Activated naive CD8-positive, alpha-beta T cell treated with anti-CD3 and anti-CD28 coated beads, Interleukin-2, amount 10 ng/mL, durations not matched to agents 7 days and 5 days (primary cell): ENCODE measurements around the gene HES4. TPM values are rescaled to one million over a fixed set of nuclear protein-coding genes. Genes with fewer than 3 reads are reported as not detected.
"Not testable (repeated sequence)": the region's sequence is repeated elsewhere in the genome, so short reads cannot be mapped to it uniquely, and the experiment has no call there.

ENCODE experiments used
- ATAC-seq: fragments of 150-1000 bp; cut with Tn5 transposase; one replicate; pipeline ENCODE4 v1.10.0; 2021; ENCODE audit warnings: low read depth, moderate library complexity
- POLR2A ChIA-PET: fragments of 350-600 bp; sonication (Branson Sonifier 250); formaldehyde crosslinking; loops from one replicate; lab custom pipeline; 2021; ENCODE audit warnings: antibody characterized with exemption; lab: Charles Lee
- DNase-seq: peaks from one replicate; pipeline ENCODE4 v3.0.0; 2021
- H3K27ac Mint-ChIP-seq: one replicate; pipeline ENCODE4 v1.8.0; 2022; ENCODE audit warnings: mild to moderate bottlenecking, mixed read lengths
- H3K27me3 Mint-ChIP-seq: one replicate; pipeline ENCODE4 v1.8.0; 2022; ENCODE audit warnings: mild to moderate bottlenecking, moderate library complexity, mixed read lengths
- H3K36me3 Mint-ChIP-seq: one replicate; pipeline ENCODE4 v1.8.0; 2021; ENCODE audit warnings: mild to moderate bottlenecking, mixed read lengths
- H3K4me1 Mint-ChIP-seq: one replicate; pipeline ENCODE4 v1.8.0; 2021; ENCODE audit warnings: mixed read lengths
- H3K4me3 Mint-ChIP-seq: one replicate; pipeline ENCODE4 v1.8.0; 2022; ENCODE audit warnings: mild to moderate bottlenecking, moderate library complexity, mixed read lengths
- H3K9me3 Mint-ChIP-seq: one replicate; pipeline ENCODE4 v1.8.0; 2021; ENCODE audit warnings: mixed read lengths
- total RNA-seq, 2 experiments: library from RNA; stranded (reverse); gene quantifications; one replicate each; pipeline ENCODE4 v1.2.3, GENCODE V29; 2021

The HES4 gene
- total RNA-seq, 2 experiments from 2014 or later, result 0.60 to 1.1 TPM

GRCh38 chr1:1030867-1031658 lies 31.2 kb upstream of the HES4 start:
- not testable (repeated sequence) for H3K4me1 Mint-ChIP-seq

GRCh38 chr1:1027791-1028190 lies 27.9 kb upstream of the HES4 start:
- no peak overlapping the region for H3K4me3 Mint-ChIP-seq
- no peak for ATAC-seq
- H3K4me1 Mint-ChIP-seq, result peaks cover 4% of the 10 kb centered on the region
- no peak for DNase-seq
- H3K36me3 Mint-ChIP-seq, result no peaks in the 10 kb centered on the region
- no peak overlapping the region for H3K27ac Mint-ChIP-seq
- POLR2A ChIA-PET, result no interaction called here
- no peaks in the 10 kb centered on the region for H3K9me3 Mint-ChIP-seq
- H3K27me3 Mint-ChIP-seq, result no peaks in the 10 kb centered on the region

More at GRCh38 chr1:1030867-1031658, 31.2 kb upstream of the HES4 start:
- POLR2A ChIA-PET, H3K4me3 Mint-ChIP-seq, H3K36me3 Mint-ChIP-seq, ATAC-seq, DNase-seq, H3K27me3 Mint-ChIP-seq, H3K27ac Mint-ChIP-seq, H3K9me3 Mint-ChIP-seq: not testable (repeated sequence)

- Mint-ChIP-seq H3K4me1 (no peaks in the 10 kb centered on the region), H3K36me3 (no peaks in the 10 kb centered on the region), H3K27me3 (peaks cover 2% of the 10 kb centered on the region), H3K9me3 (no peaks in the 10 kb centered on the region), H3K4me3 (no peak overlapping the region), H3K27ac (no peak overlapping the region)
- POLR2A ChIA-PET, result interaction anchor here (0.7 kb wide), 1 partner anchor 10 kb away, joined by 3 read pairs; no protein-coding TSS in a partner anchor
- DNase-seq, result no peak
- no peak for ATAC-seq
These were observed 26.9 kb upstream of the HES4 start for GRCh38 chr1:1026599-1027413.

GRCh38 chr1:1025730-1026129 lies 25.8 kb upstream of the HES4 start:
- Mint-ChIP-seq H3K36me3 (no peaks in the 10 kb centered on the region), H3K27ac (no peak overlapping the region), H3K27me3 (peaks cover 2% of the 10 kb centered on the region), H3K4me1 (no peaks in the 10 kb centered on the region), H3K4me3 (no peak overlapping the region), H3K9me3 (no peaks in the 10 kb centered on the region)
- ATAC-seq (no peak), DNase-seq (no peak)
- POLR2A ChIA-PET, result no interaction called here

GRCh38 chr1:1024771-1025699 lies 25.1 kb upstream of the HES4 start:
- no peak overlapping the region for H3K4me3 Mint-ChIP-seq
- H3K4me1 Mint-ChIP-seq, result no peaks in the 10 kb centered on the region
- H3K9me3 Mint-ChIP-seq, result no peaks in the 10 kb centered on the region
- no peak for DNase-seq
- POLR2A ChIA-PET, result no interaction called here
- H3K27ac Mint-ChIP-seq, result no peak overlapping the region
- H3K27me3 Mint-ChIP-seq, result peaks cover 2% of the 10 kb centered on the region
- H3K36me3 Mint-ChIP-seq, result no peaks in the 10 kb centered on the region
- no peak for ATAC-seq

- DNase-seq, result no peak
- POLR2A ChIA-PET, result no interaction called here
These were observed 24.4 kb upstream of the HES4 start for GRCh38 chr1:1024149-1024770.

GRCh38 chr1:1023700-1024099 lies 23.8 kb upstream of the HES4 start:
- no peak overlapping the region for H3K27ac Mint-ChIP-seq
- peaks cover 2% of the 10 kb centered on the region for H3K27me3 Mint-ChIP-seq
- POLR2A ChIA-PET, result no interaction called here
- no peaks in the 10 kb centered on the region for H3K36me3 Mint-ChIP-seq
- ATAC-seq (no peak), DNase-seq (no peak)
- H3K9me3 Mint-ChIP-seq, result no peaks in the 10 kb centered on the region
- no peaks in the 10 kb centered on the region for H3K4me1 Mint-ChIP-seq
- no peak overlapping the region for H3K4me3 Mint-ChIP-seq

More at GRCh38 chr1:1024149-1024770, 24.4 kb upstream of the HES4 start:
- no peak for ATAC-seq
- Mint-ChIP-seq H3K36me3 (no peaks in the 10 kb centered on the region), H3K4me3 (no peak overlapping the region), H3K27me3 (peaks cover 2% of the 10 kb centered on the region), H3K27ac (no peak overlapping the region), H3K4me1 (no peaks in the 10 kb centered on the region), H3K9me3 (no peaks in the 10 kb centered on the region)

GRCh38 chr1:1022302-1023009 lies 22.6 kb upstream of the HES4 start:
- H3K27me3 Mint-ChIP-seq, result peaks cover 2% of the 10 kb centered on the region
- DNase-seq (no peak), ATAC-seq (no peak)
- no peak overlapping the region for H3K27ac Mint-ChIP-seq
- POLR2A ChIA-PET, result interaction anchor here (0.7 to 1.2 kb wide), 3 partner anchors 9 to 353 kb away, joined by 3 to 4 read pairs (median 3); partner anchors contain the start of genes AURKAIP1 and ISG15
- H3K9me3 Mint-ChIP-seq, result no peaks in the 10 kb centered on the region
- H3K4me1 Mint-ChIP-seq, result peaks cover 1% of the 10 kb centered on the region
- H3K4me3 Mint-ChIP-seq, result peak overlapping the region; percentile 1
- peaks cover under 1% of the 10 kb centered on the region for H3K36me3 Mint-ChIP-seq

- POLR2A ChIA-PET, result interaction anchor here (0.7 to 1.2 kb wide), 3 partner anchors 8 to 353 kb away, joined by 3 to 4 read pairs (median 3); partner anchors contain the start of genes AURKAIP1 and ISG15
- H3K36me3 Mint-ChIP-seq, result peaks cover 7% of the 10 kb centered on the region
- ATAC-seq (no peak), DNase-seq (no peak)
- H3K4me1 Mint-ChIP-seq, result peaks cover 6% of the 10 kb centered on the region
- H3K4me3 Mint-ChIP-seq, result no peak overlapping the region
- H3K9me3 Mint-ChIP-seq, result no peaks in the 10 kb centered on the region
- H3K27ac Mint-ChIP-seq, result no peak overlapping the region
- H3K27me3 Mint-ChIP-seq, result peaks cover 2% of the 10 kb centered on the region
These were observed 22.0 kb upstream of the HES4 start for GRCh38 chr1:1021920-1022259.

- DNase-seq (no peak), ATAC-seq (no peak)
- peak overlapping the region; percentile 47 for H3K4me3 Mint-ChIP-seq
- POLR2A ChIA-PET, result interaction anchor here (1.0 to 1.2 kb wide), 2 partner anchors 8 to 44 kb away, joined by 3 to 4 read pairs; partner anchors contain the start of gene ISG15
- H3K36me3 Mint-ChIP-seq, result peaks cover 9% of the 10 kb centered on the region
- peaks cover 6% of the 10 kb centered on the region for H3K4me1 Mint-ChIP-seq
- peaks cover 2% of the 10 kb centered on the region for H3K27me3 Mint-ChIP-seq
- H3K9me3 Mint-ChIP-seq, result no peaks in the 10 kb centered on the region
- no peak overlapping the region for H3K27ac Mint-ChIP-seq
These were observed 21.4 kb upstream of the HES4 start for GRCh38 chr1:1021010-1021919.

GRCh38 chr1:1020415-1021009 lies 20.6 kb upstream of the HES4 start:
- POLR2A ChIA-PET, result no interaction called here

More at GRCh38 chr1:1020415-1021009, 20.6 kb upstream of the HES4 start:
- Mint-ChIP-seq H3K9me3 (no peaks in the 10 kb centered on the region), H3K36me3 (peaks cover 9% of the 10 kb centered on the region), H3K4me3 (peak overlapping the region; percentile 30), H3K27ac (no peak overlapping the region), H3K27me3 (peaks cover 2% of the 10 kb centered on the region), H3K4me1 (peaks cover 6% of the 10 kb centered on the region)
- no peak for DNase-seq
- no peak for ATAC-seq
